Measurements from ENCODE around the gene APH1B.

APH1B gene

DNA sequence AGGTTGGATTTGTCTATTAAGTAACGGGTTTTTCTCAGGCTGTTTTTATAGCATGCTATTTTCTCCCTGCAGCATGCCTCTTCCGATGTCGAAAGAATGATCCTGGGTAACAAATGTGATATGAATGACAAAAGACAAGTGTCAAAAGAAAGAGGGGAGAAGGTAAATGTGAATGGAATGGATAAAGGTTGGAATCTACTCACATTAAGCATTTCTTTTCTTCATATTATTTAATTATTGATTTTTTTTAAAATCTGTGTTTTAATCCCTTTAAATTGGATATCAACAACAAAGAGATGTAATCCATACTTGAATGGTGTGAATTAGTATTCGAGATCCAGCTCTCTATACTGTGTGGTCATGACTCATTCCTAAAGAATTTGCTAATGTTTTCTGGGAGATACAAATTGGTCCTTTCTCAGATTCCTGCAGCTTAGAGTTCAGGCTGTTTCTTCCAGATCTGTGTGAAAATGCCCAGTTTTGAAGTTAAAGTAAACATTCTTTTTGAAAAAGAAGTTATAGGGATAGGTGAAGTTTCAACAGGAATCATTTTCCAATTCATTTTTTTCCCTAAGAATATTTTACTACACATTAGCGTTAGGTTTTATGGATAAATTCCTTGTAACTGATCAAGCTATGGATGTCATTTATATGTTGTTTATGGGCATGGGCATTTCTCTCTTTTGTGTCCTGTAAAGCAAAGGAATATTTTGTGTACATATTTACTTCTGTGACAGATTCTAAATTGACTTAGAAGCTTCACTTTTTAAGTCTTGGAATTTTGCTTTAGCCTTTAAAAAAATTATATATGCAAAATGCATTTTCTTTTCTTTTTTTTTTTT lies 20.8 kb upstream of the APH1B start (continued):
- TF ChIP-seq, protein P1, sequence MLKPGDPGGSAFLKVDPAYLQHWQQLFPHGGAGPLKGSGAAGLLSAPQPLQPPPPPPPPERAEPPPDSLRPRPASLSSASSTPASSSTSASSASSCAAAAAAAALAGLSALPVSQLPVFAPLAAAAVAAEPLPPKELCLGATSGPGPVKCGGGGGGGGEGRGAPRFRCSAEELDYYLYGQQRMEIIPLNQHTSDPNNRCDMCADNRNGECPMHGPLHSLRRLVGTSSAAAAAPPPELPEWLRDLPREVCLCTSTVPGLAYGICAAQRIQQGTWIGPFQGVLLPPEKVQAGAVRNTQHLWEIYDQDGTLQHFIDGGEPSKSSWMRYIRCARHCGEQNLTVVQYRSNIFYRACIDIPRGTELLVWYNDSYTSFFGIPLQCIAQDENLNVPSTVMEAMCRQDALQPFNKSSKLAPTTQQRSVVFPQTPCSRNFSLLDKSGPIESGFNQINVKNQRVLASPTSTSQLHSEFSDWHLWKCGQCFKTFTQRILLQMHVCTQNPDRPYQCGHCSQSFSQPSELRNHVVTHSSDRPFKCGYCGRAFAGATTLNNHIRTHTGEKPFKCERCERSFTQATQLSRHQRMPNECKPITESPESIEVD (tag by site-specific recombination; IDR thresholded peaks at IDR 0.05): peak; percentile 56; the same call in 1 of the 2 replicates
- no peak for TF ChIP-seq ZNF530 (tag by site-specific recombination; IDR thresholded peaks at IDR 0.05; ENCODE audit: low read depth)
- 0 out of 2 replicates have a peak, but pooled peaks have one; percentile 26 for TF ChIP-seq KLF10 (tag by site-specific recombination; IDR thresholded peaks at IDR 0.05)
- peak; percentile 10; the same call in 1 of the 2 replicates for TF ChIP-seq OSR2 (tag by site-specific recombination; IDR thresholded peaks at IDR 0.05)
- TF ChIP-seq ZFHX2 (tag by site-specific recombination; conservative IDR thresholded peaks at IDR 0.05): no peak
- peak; percentile 92 for TF ChIP-seq MZF1 (tag by site-specific recombination; IDR thresholded peaks at IDR 0.05; ENCODE audit: borderline replicate concordance)
- TF ChIP-seq SETDB1 (IDR thresholded peaks at IDR 0.05; ENCODE audit: insufficient read length, low read length): no peak
- TF ChIP-seq, protein P2, sequence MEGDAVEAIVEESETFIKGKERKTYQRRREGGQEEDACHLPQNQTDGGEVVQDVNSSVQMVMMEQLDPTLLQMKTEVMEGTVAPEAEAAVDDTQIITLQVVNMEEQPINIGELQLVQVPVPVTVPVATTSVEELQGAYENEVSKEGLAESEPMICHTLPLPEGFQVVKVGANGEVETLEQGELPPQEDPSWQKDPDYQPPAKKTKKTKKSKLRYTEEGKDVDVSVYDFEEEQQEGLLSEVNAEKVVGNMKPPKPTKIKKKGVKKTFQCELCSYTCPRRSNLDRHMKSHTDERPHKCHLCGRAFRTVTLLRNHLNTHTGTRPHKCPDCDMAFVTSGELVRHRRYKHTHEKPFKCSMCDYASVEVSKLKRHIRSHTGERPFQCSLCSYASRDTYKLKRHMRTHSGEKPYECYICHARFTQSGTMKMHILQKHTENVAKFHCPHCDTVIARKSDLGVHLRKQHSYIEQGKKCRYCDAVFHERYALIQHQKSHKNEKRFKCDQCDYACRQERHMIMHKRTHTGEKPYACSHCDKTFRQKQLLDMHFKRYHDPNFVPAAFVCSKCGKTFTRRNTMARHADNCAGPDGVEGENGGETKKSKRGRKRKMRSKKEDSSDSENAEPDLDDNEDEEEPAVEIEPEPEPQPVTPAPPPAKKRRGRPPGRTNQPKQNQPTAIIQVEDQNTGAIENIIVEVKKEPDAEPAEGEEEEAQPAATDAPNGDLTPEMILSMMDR (tag by site-specific recombination; IDR thresholded peaks at IDR 0.05): no peak
- TF ChIP-seq, protein P3, sequence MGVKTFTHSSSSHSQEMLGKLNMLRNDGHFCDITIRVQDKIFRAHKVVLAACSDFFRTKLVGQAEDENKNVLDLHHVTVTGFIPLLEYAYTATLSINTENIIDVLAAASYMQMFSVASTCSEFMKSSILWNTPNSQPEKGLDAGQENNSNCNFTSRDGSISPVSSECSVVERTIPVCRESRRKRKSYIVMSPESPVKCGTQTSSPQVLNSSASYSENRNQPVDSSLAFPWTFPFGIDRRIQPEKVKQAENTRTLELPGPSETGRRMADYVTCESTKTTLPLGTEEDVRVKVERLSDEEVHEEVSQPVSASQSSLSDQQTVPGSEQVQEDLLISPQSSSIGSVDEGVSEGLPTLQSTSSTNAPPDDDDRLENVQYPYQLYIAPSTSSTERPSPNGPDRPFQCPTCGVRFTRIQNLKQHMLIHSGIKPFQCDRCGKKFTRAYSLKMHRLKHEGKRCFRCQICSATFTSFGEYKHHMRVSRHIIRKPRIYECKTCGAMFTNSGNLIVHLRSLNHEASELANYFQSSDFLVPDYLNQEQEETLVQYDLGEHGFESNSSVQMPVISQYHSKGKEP (tag by site-specific recombination; IDR thresholded peaks at IDR 0.05): 0 out of 2 replicates have a peak, but pooled peaks have one; percentile 22
- peak; percentile 59; the same call in 1 of the 2 replicates for TF ChIP-seq ZNF660 (tag by site-specific recombination; IDR thresholded peaks at IDR 0.05)
- peak; percentile 82 for TF ChIP-seq ZNF366 (tag by site-specific recombination; conservative IDR thresholded peaks at IDR 0.05)
- TF ChIP-seq, protein P4, sequence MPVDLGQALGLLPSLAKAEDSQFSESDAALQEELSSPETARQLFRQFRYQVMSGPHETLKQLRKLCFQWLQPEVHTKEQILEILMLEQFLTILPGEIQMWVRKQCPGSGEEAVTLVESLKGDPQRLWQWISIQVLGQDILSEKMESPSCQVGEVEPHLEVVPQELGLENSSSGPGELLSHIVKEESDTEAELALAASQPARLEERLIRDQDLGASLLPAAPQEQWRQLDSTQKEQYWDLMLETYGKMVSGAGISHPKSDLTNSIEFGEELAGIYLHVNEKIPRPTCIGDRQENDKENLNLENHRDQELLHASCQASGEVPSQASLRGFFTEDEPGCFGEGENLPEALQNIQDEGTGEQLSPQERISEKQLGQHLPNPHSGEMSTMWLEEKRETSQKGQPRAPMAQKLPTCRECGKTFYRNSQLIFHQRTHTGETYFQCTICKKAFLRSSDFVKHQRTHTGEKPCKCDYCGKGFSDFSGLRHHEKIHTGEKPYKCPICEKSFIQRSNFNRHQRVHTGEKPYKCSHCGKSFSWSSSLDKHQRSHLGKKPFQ (tag by site-specific recombination; IDR thresholded peaks at IDR 0.05): peak; percentile 77
- no peak for TF ChIP-seq ZNF132 (tag by site-specific recombination; IDR thresholded peaks at IDR 0.05; ENCODE audit: borderline replicate concordance)
- no peak for TF ChIP-seq ZNF19 (tag by site-specific recombination; IDR thresholded peaks at IDR 0.05; ENCODE audit: low read depth)
- TF ChIP-seq IKZF3 (tag by site-specific recombination; IDR thresholded peaks at IDR 0.05): 0 out of 2 replicates have a peak, but pooled peaks have one; percentile 25

GRCh38 chr15:63258658-63259057 lies 18.7 kb upstream of the APH1B start:
- no peak overlapping the region for H3K27ac ChIP-seq (ENCODE audit: extremely low read depth, low read depth, low read length)
- POLR2A ChIA-PET: no interaction called here
- no peak overlapping the region for H3K4me3 ChIP-seq (ENCODE audit: low read depth, low read length)
- H3K36me3 ChIP-seq (ENCODE audit: control insufficient read depth in 2 of 2, insufficient read depth in 1 of 2, low read length in 2 of 2): peaks cover 0 to 9% of the 10 kb centered on the region in 2 experiments; a peak in 2 of 3 replicates
- no peaks in the 10 kb centered on the region for H3K9me3 ChIP-seq (ENCODE audit: control insufficient read depth, insufficient read depth, low read depth, low read length)
- peaks cover 11% of the 10 kb centered on the region for H3K4me1 ChIP-seq (ENCODE audit: control insufficient read depth, insufficient read depth, low read length)
- TF ChIP-seq ZNF664 (tag by site-specific recombination; IDR thresholded peaks at IDR 0.05) (no peak), PRDM1 (tag by site-specific recombination; IDR thresholded peaks at IDR 0.05) (no peak), REST (tag by site-specific recombination; IDR thresholded peaks at IDR 0.05) (no peak), ZNF138 (tag by site-specific recombination; IDR thresholded peaks at IDR 0.05; ENCODE audit: borderline replicate concordance) (no peak), ZNF394 (tag by site-specific recombination; IDR thresholded peaks at IDR 0.05; ENCODE audit: borderline replicate concordance) (no peak)
- CTCF ChIA-PET: no interaction called here
